SK-N-DZ (cell line): ENCODE measurements around the gene MAN2C1. TPM values are rescaled to one million over a fixed set of nuclear protein-coding genes. Genes with fewer than 3 reads are reported as not detected.
A peak's percentile ranks its signal among the peaks of the same experiment; 100 is the strongest.
"Not testable (repeated sequence)": the region's sequence is repeated elsewhere in the genome, so short reads cannot be mapped to it uniquely, and the experiment has no call there.

Experiments
- DNase-seq: peaks from one replicate; pipeline ENCODE4 v3.0.0-alpha.2; 2015; ENCODE audit warnings: low spot score
- polyA plus RNA-seq, 2 experiments: library from polyadenylated mRNA; depleted of rRNA; stranded (reverse); fragments of >200 nt; gene quantifications; 2 replicates each; pipeline ENCODE4 v1.2.3, GENCODE V29; 2014

The MAN2C1 gene
- polyA plus RNA-seq (2014; cell fraction: cytosol; rRNA removed): 56.0 and 69.5 TPM in 2 replicates
- 1,321 and 1,453 TPM in 2 replicates for polyA plus RNA-seq (2014; cell fraction: nucleus; rRNA removed)

GRCh38 chr15:75367913-75368688 lies at the start of gene MAN2C1:
TSS of gene MAN2C1 (minus strand) at chr15:75368607. CDS start at chr15:75368583, 24 bp downstream.
- DNase-seq: peak; percentile 97

- no peak for DNase-seq
These were observed 48.2 kb upstream of the MAN2C1 start for GRCh38 chr15:75416584-75416983.

GRCh38 chr15:75410196-75410595 lies 41.8 kb upstream of the MAN2C1 start:
- no peak for DNase-seq

GRCh38 chr15:75407083-75407482 lies 38.7 kb upstream of the MAN2C1 start:
- no peak for DNase-seq

GRCh38 chr15:75403892-75404291 lies 35.5 kb upstream of the MAN2C1 start:
- no peak for DNase-seq

- no peak for DNase-seq
These were observed 29.1 kb upstream of the MAN2C1 start for GRCh38 chr15:75397494-75397893.

GRCh38 chr15:75389791-75390382 lies 21.5 kb upstream of the MAN2C1 start:
- no peak for DNase-seq

GRCh38 chr15:75383986-75384385 lies 15.6 kb upstream of the MAN2C1 start:
- not testable (repeated sequence) for DNase-seq

GRCh38 chr15:75380773-75381172 lies 12.4 kb upstream of the MAN2C1 start:
- no peak for DNase-seq

- DNase-seq: no peak
These were observed 3.7 kb upstream of the MAN2C1 start for GRCh38 chr15:75371901-75372688.

GRCh38 chr15:75371486-75371885 lies 3.1 kb upstream of the MAN2C1 start:
- no peak for DNase-seq

- no peak for DNase-seq
These were observed 1.6 kb upstream of the MAN2C1 start for GRCh38 chr15:75369897-75370581.

- DNase-seq: no peak
These were observed 357 bp upstream of the MAN2C1 start for GRCh38 chr15:75368689-75369239.

- no peak for DNase-seq
These were observed 948 bp downstream of the MAN2C1 start for GRCh38 chr15:75367406-75367912.

GRCh38 chr15:75367006-75367405 lies 1.4 kb downstream of the MAN2C1 start:
- no peak for DNase-seq

- DNase-seq: no peak
These were observed 2.2 kb downstream of the MAN2C1 start for GRCh38 chr15:75366163-75366562.

GRCh38 chr15:75364881-75365280 lies 3.5 kb downstream of the MAN2C1 start:
- no peak for DNase-seq

- DNase-seq: no peak
These were observed 4.6 kb downstream of the MAN2C1 start for GRCh38 chr15:75363786-75364185.

- DNase-seq: no peak
These were observed 5.7 kb downstream of the MAN2C1 start for GRCh38 chr15:75362642-75363249.

GRCh38 chr15:75361989-75362641 lies 6.3 kb downstream of the MAN2C1 start:
- no peak for DNase-seq
